Testis (tissue), 3 donors: ENCODE measurements around the gene RANBP17. TPM values are rescaled to one million over a fixed set of nuclear protein-coding genes. Genes with fewer than 3 reads are reported as not detected.

Source experiments
- DNase-seq: peaks from one replicate; pipeline ENCODE4 v3.0.0-alpha.2; 2019
- H3K27ac ChIP-seq, 2 donors: fragments of 200-600 bp; sonication (generic); one replicate each; pipeline ENCODE4 v1.5.1; 2019
- H3K27me3 ChIP-seq: fragments of 200-600 bp; sonication (generic); one replicate; pipeline ENCODE4 v1.5.1; 2019
- H3K36me3 ChIP-seq: fragments of 200-600 bp; sonication (generic); one replicate; pipeline ENCODE4 v1.5.1; 2017; ENCODE audit warnings: low read depth; ENCODE audit errors: missing control alignments
- H3K4me1 ChIP-seq: fragments of 200-600 bp; sonication (generic); one replicate; pipeline ENCODE4 v1.5.1; 2019
- H3K4me3 ChIP-seq, 2 donors: fragments of 200-600 bp; sonication (generic); one replicate each; pipeline ENCODE4 v1.5.1; 2017 to 2019
- H3K9me3 ChIP-seq: fragments of 200-600 bp; sonication (generic); one replicate; pipeline ENCODE4 v1.5.1; 2017
- CTCF ChIP-seq, 3 experiments: fragments of 450-650 bp in 2 of 3; fragments of 200-600 bp in 1 of 3; sonication (generic) in 1 of 3; IDR thresholded peaks; one replicate each; pipeline ENCODE4 v1.5.1; 2016 to 2019; ENCODE audit warnings: antibody characterized with exemption in 3 of 3, mild to moderate bottlenecking in 2 of 3, moderate library complexity in 1 of 3
- POLR2A ChIP-seq: fragments of 450-650 bp; IDR thresholded peaks from one replicate; pipeline ENCODE4 v1.6.1; 2017; ENCODE audit warnings: antibody characterized with exemption, mild to moderate bottlenecking, moderate library complexity
- WGBS, 2 donors: methylation state at CpG; one replicate each; pipeline ENCODE4 v1.1.5; 2018; 5-methylcytosine and 5-hydroxymethylcytosine counted together
- intact Hi-C: fragments of 100-400 bp; cut with DNase I; formaldehyde crosslinking; loops from one replicate; pipeline ENCODE4 v1.15.1; 2023; ENCODE audit warnings: low total_unique reads
- polyA plus RNA-seq: library from polyadenylated mRNA; stranded (reverse); fragments of 350-450 nt; fragmentation: Illumina TruSeq; extraction: RNeasy Lipid Tissue Mini Kit (QIAGEN cat#74804); gene quantifications from one replicate; pipeline ENCODE4 v1.2.3, GENCODE V29; 2014; ENCODE audit warnings: low read depth, low replicate concordance; ENCODE audit not compliant: insufficient read depth
- total RNA-seq, 2 donors: library from RNA; depleted of rRNA; stranded (reverse); fragments of >200 nt; gene quantifications; one replicate each; pipeline ENCODE4 v1.2.3, GENCODE V29; 2016

Gene RANBP17
- total and polyA plus RNA-seq, 3 donors from 2014 or later, result 34.1 to 63.9 (median 58.2) TPM

DNA sequence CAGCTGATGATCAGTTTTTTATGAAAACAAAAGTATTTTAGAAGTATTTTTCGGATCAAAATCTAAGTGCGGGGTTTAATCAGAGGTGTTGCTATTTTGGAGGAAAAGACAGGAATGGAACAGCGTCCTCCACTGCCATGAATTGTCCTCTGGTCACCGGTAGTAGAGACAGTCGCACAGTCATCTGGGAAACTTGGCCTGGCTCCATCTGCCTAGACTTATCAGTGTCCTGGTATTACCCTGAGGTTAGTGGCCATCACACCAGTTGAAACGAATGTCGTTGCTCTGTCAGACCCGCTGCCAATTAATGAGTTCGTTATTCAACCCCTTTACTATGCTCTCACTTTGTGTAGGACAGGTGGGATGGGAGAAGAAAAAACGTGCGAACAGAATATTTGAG is 455.4 kb downstream of the RANBP17 start:
- TF ChIP-seq POLR2A (no peak), CTCF (IDR thresholded peaks at IDR 0.05) (no peak)
- intact Hi-C loops, result no loop called here
- H3K9me3 ChIP-seq, result no peaks in the 10 kb centered on the region
- H3K4me1 ChIP-seq, result peaks cover 20% of the 10 kb centered on the region
- peaks cover 6% of the 10 kb centered on the region for H3K27me3 ChIP-seq
- no peak for DNase-seq
- no peak overlapping the region for H3K4me3 ChIP-seq
- no peak overlapping the region for H3K27ac ChIP-seq
- 12 to 14% methylated on average over 11 of the region's 11 CpGs for WGBS, 2 donors
- no peaks in the 10 kb centered on the region for H3K36me3 ChIP-seq

GRCh38 chr5:171318026-171318425 is 456.2 kb downstream of the RANBP17 start:
- intact Hi-C loops, result no loop called here
- no peak for DNase-seq
- Histone ChIP-seq H3K4me1 (peaks cover 19% of the 10 kb centered on the region), H3K27ac (no peak overlapping the region), H3K36me3 (no peaks in the 10 kb centered on the region), H3K4me3 (no peak overlapping the region), H3K27me3 (peaks cover 6% of the 10 kb centered on the region), H3K9me3 (no peaks in the 10 kb centered on the region)
- TF ChIP-seq POLR2A (no peak), CTCF (IDR thresholded peaks at IDR 0.05) (no peak)
- WGBS, 2 donors, result 18% methylated on average over 9 of the region's 9 CpGs

- H3K27me3 ChIP-seq, result no peaks in the 10 kb centered on the region
Observed at GRCh38 chr5:171321447-171321846, 459.6 kb downstream of the RANBP17 start.

GRCh38 chr5:171322527-171322926 is 460.7 kb downstream of the RANBP17 start:
- intact Hi-C loops, result no loop called here
- Histone ChIP-seq H3K27me3 (no peaks in the 10 kb centered on the region), H3K36me3 (no peaks in the 10 kb centered on the region), H3K4me3 (no peak overlapping the region), H3K4me1 (no peaks in the 10 kb centered on the region), H3K27ac (no peak overlapping the region), H3K9me3 (no peaks in the 10 kb centered on the region)
- 92 to 95% methylated on average over 5 of the region's 5 CpGs for WGBS, 2 donors
- DNase-seq, result no peak
- TF ChIP-seq POLR2A, result no peak
- no peak for TF ChIP-seq CTCF (IDR thresholded peaks at IDR 0.05)

More at GRCh38 chr5:171321447-171321846, 459.6 kb downstream of the RANBP17 start:
- intact Hi-C loops, result no loop called here
- Histone ChIP-seq H3K9me3 (no peaks in the 10 kb centered on the region), H3K4me3 (no peak overlapping the region), H3K4me1 (no peaks in the 10 kb centered on the region), H3K27ac (no peak overlapping the region), H3K36me3 (no peaks in the 10 kb centered on the region)
- TF ChIP-seq POLR2A, result no peak
- TF ChIP-seq CTCF (IDR thresholded peaks at IDR 0.05), result no peak
- DNase-seq, result no peak
- 71 to 85% methylated on average over 7 of the region's 7 CpGs for WGBS, 2 donors

- Histone ChIP-seq H3K4me1 (no peaks in the 10 kb centered on the region), H3K36me3 (no peaks in the 10 kb centered on the region), H3K27me3 (no peaks in the 10 kb centered on the region), H3K9me3 (no peaks in the 10 kb centered on the region), H3K27ac (no peak overlapping the region), H3K4me3 (no peak overlapping the region)
- DNase-seq, result no peak
- TF ChIP-seq CTCF (IDR thresholded peaks at IDR 0.05) (no peak), POLR2A (no peak)
- 74 to 78% methylated on average over 3 of the region's 3 CpGs for WGBS, 2 donors
- intact Hi-C loops, result no loop called here
Observed at GRCh38 chr5:171323007-171323406, 461.2 kb downstream of the RANBP17 start.
